ENCODE measurements around the gene NTM.

The NTM gene

GRCh38 chr11:131814108-131814507, 443.7 kb downstream of the NTM start:
- no peak for TF ChIP-seq CTCF (IDR thresholded peaks at IDR 0.05; ENCODE audit: low read depth, low read length, missing control alignments)
- no peak overlapping the region for H3K4me3 ChIP-seq (ENCODE audit: low read depth, low read length)
- no peak for DNase-seq (ENCODE audit: low read depth)

GRCh38 chr11:131815590-131815989, 445.2 kb downstream of the NTM start:
- DNase-seq (ENCODE audit: low read depth), result no peak
- no peak overlapping the region for H3K4me3 ChIP-seq (ENCODE audit: low read depth, low read length)
- TF ChIP-seq CTCF (IDR thresholded peaks at IDR 0.05; ENCODE audit: low read depth, low read length, missing control alignments), result no peak

GRCh38 chr11:131816051-131816450, 445.6 kb downstream of the NTM start:
- no peak for DNase-seq (ENCODE audit: low read depth)
- H3K4me3 ChIP-seq (ENCODE audit: low read depth, low read length), result no peak overlapping the region
- no peak for TF ChIP-seq CTCF (IDR thresholded peaks at IDR 0.05; ENCODE audit: low read depth, low read length, missing control alignments)

- no peak for TF ChIP-seq CTCF (IDR thresholded peaks at IDR 0.05; ENCODE audit: low read depth, low read length, missing control alignments)
- DNase-seq (ENCODE audit: low read depth), result no peak
Measured at GRCh38 chr11:131817687-131818188, 447.3 kb downstream of the NTM start.

GRCh38 chr11:131819865-131820264, 449.4 kb downstream of the NTM start:
- no peak for TF ChIP-seq CTCF (IDR thresholded peaks at IDR 0.05; ENCODE audit: low read depth, low read length, missing control alignments)
- DNase-seq (ENCODE audit: low read depth), result no peak
- no peak overlapping the region for H3K4me3 ChIP-seq (ENCODE audit: low read depth, low read length)

More at GRCh38 chr11:131817687-131818188, 447.3 kb downstream of the NTM start:
- H3K4me3 ChIP-seq (ENCODE audit: low read depth, low read length), result no peak overlapping the region

- no peak for DNase-seq (ENCODE audit: low read depth)
- H3K4me3 ChIP-seq (ENCODE audit: low read depth, low read length), result no peak overlapping the region
- no peak for TF ChIP-seq CTCF (IDR thresholded peaks at IDR 0.05; ENCODE audit: low read depth, low read length, missing control alignments)
Measured at GRCh38 chr11:131822506-131822905, 452.1 kb downstream of the NTM start.

- no peak for DNase-seq (ENCODE audit: low read depth)
- H3K4me3 ChIP-seq (ENCODE audit: low read depth, low read length), result no peak overlapping the region
- TF ChIP-seq CTCF (IDR thresholded peaks at IDR 0.05; ENCODE audit: low read depth, low read length, missing control alignments), result no peak
Measured at GRCh38 chr11:131823772-131824171, 453.4 kb downstream of the NTM start.

Data from GM12864 (cell line).